Upper lobe of left lung (tissue), 6 donors: ENCODE results near the gene RAB21. TPM values are rescaled to one million over a fixed set of nuclear protein-coding genes. Genes with fewer than 3 reads are reported as not detected.
"Not testable (repeated sequence)": the region's sequence is repeated elsewhere in the genome, so short reads cannot be mapped to it uniquely, and the experiment has no call there.

ENCODE experiments used
- ATAC-seq, 2 donors: fragments of 200-7000 bp; cut with Tn5 transposase; one replicate each; pipeline ENCODE4 v1.9.1; 2022; ENCODE audit warnings: mild to moderate bottlenecking in 2 of 2, moderate library complexity in 2 of 2; ENCODE audit not compliant: low FRiP score in 2 of 2
- DNase-seq, 2 donors: peaks; one replicate each; pipeline ENCODE4 v3.0.0-alpha.2; 2019 to 2020
- H3K27ac ChIP-seq, 4 donors: fragments of 200-600 bp; sonication (generic); one replicate each; pipeline ENCODE4 v1.5.1; 2016 to 2019
- H3K27me3 ChIP-seq, 4 donors: fragments of 200-600 bp; sonication (generic); one replicate each; pipeline ENCODE4 v1.5.1; 2017 to 2019
- H3K36me3 ChIP-seq, 4 donors: fragments of 200-600 bp; sonication (generic); one replicate each; pipeline ENCODE4 v1.5.1; 2016 to 2019
- H3K4me1 ChIP-seq, 4 donors: fragments of 200-600 bp; sonication (generic); one replicate each; pipeline ENCODE4 v1.5.1; 2018 to 2019
- H3K4me3 ChIP-seq, 4 donors: fragments of 200-600 bp; sonication (generic); one replicate each; pipeline ENCODE4 v1.5.1; 2017 to 2019; ENCODE audit warnings: mild to moderate bottlenecking in 2 of 4, moderate library complexity in 1 of 4
- H3K9me3 ChIP-seq, 4 donors: fragments of 200-600 bp; sonication (generic); one replicate each; pipeline ENCODE4 v1.5.1; 2018 to 2019
- EP300 ChIP-seq, 4 donors: sonication (generic); formaldehyde crosslinking; IDR thresholded peaks; one replicate each; pipeline ENCODE4 v1.5.1; 2017; ENCODE audit warnings: antibody characterized with exemption in 4 of 4, control low read depth in 2 of 4
- POLR2A ChIP-seq, 4 donors: fragments of 450-650 bp; IDR thresholded peaks; one replicate each; pipeline ENCODE4 v1.5.1; 2016 to 2017; ENCODE audit warnings: antibody characterized with exemption in 4 of 4, mild to moderate bottlenecking in 2 of 4
- POLR2AphosphoS5 ChIP-seq, 2 donors: sonication (generic); formaldehyde crosslinking; IDR thresholded peaks; one replicate each; pipeline ENCODE4 v1.5.1; 2017; ENCODE audit warnings: antibody characterized with exemption in 2 of 2
- WGBS, 2 donors: methylation state at CpG; one replicate each; pipeline ENCODE4 v1.1.5; 2017 to 2018; 5-methylcytosine and 5-hydroxymethylcytosine counted together
- total RNA-seq, 6 donors: library from RNA; depleted of rRNA in 4 of 6; stranded (reverse); fragments of >200 nt in 4 of 6; gene quantifications; one replicate each; pipeline versions ENCODE4 v1.1.0 to v1.2.1, GENCODE V29; 2016 to 2021
- TF ChIP-seq, protein P1 (sequence below), 6 experiments: fragments of 450-650 bp in 4 of 6; fragments of 200-600 bp in 2 of 6; sonication (generic) in 2 of 6; IDR thresholded peaks; one replicate each; pipeline ENCODE4 v1.5.1; 2016 to 2019; ENCODE audit warnings: antibody characterized with exemption in 6 of 6
- donor health status: DM: no; HTN: no; CAD: no; lungs with moderate emphysema.
- donor health status: DM: no; HTN: yes; CAD: no; lungs with severe emphysema.

Gene RAB21
- total RNA-seq, 6 donors from 2014 or later = 9.4 to 78.7 (median 46.1) TPM

DNA sequence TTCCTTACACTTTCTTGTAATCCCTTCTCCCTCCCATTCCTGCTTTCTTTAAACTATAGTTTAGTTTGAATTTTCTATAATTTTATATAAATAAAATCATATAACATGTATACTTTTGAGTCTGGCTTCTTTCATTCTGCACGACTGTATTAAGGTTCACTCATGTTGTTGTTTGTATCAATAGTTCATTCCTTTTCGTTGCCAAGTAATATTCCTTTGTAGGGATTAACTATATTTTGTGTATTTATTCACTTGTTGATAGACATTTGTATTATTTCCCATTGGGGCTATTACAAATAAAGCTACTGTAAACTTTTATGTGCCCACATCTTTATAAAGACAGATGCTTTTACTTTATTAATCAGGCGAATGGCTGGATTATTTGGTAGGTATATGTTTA lies 45.5 kb downstream of the RAB21 start:
- no peak for ATAC-seq
- Histone ChIP-seq H3K4me1 (peaks cover 0 to 9% (median 0%) of the 10 kb centered on the region in 4 donors), H3K27me3 (no peaks in the 10 kb centered on the region), H3K27ac (no peak overlapping the region), H3K4me3 (no peak overlapping the region), H3K36me3 (no peaks in the 10 kb centered on the region), H3K9me3 (no peaks in the 10 kb centered on the region)
- 90 to 97% methylated on average over 3 of the region's 3 CpGs for WGBS, 2 donors
- no peak for TF ChIP-seq POLR2A (IDR thresholded peaks at IDR 0.05)
- TF ChIP-seq EP300 (IDR thresholded peaks at IDR 0.05) = no peak
- DNase-seq = no peak

DNA sequence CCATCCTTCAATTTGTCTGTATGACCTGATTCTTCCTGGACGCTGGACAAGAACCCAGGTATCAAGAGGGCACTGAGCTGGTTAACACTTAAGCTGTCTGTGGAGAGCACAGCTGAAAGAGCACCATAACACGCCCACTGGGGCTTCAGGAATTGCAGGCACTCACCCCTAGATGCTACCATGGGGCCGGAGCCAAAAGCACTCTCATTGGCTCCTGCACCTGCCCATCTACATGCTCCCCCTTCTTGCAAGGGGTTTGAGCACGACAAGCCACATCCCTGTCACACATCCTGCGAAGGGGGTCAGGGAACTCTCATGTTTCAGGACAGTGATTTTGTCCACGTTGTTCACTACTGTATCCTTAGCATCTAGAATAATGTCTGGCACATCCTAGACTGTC lies 49.8 kb downstream of the RAB21 start:
- 61 to 72% methylated on average over 6 of the region's 6 CpGs for WGBS, 2 donors
- no peak for ATAC-seq

DNA sequence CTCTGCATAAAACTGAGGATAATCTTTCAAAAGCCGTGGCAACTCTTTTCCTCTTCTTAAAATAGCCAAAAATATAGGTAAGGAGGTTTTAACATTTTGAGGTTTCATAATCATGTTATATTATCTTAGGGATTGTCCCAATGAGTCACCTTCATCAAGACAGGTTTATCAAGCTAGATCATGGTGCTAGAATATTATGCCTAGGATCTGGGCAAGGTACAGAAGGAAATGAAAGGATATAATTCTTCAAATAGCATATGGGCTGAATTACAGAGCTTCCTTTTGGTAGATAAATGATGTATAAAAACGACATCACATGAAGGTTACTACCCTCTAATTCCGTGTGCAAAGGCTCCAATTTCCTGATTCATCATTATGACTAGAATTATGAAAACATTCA lies 56.3 kb downstream of the RAB21 start:
- WGBS, 2 donors = 64 to 68% methylated on average over 3 of the region's 3 CpGs
- no peak for ATAC-seq

More for the DNA sequence above, 49.8 kb downstream of the RAB21 start:
- Histone ChIP-seq H3K4me1 (no peaks in the 10 kb centered on the region), H3K27me3 (no peaks in the 10 kb centered on the region), H3K27ac (no peak overlapping the region), H3K36me3 (no peaks in the 10 kb centered on the region), H3K4me3 (no peak overlapping the region), H3K9me3 (no peaks in the 10 kb centered on the region)
- no peak for DNase-seq
- TF ChIP-seq POLR2A (IDR thresholded peaks at IDR 0.05) (no peak), EP300 (IDR thresholded peaks at IDR 0.05) (no peak), POLR2AphosphoS5 (IDR thresholded peaks at IDR 0.05) (no peak)
- TF ChIP-seq, protein P1, sequence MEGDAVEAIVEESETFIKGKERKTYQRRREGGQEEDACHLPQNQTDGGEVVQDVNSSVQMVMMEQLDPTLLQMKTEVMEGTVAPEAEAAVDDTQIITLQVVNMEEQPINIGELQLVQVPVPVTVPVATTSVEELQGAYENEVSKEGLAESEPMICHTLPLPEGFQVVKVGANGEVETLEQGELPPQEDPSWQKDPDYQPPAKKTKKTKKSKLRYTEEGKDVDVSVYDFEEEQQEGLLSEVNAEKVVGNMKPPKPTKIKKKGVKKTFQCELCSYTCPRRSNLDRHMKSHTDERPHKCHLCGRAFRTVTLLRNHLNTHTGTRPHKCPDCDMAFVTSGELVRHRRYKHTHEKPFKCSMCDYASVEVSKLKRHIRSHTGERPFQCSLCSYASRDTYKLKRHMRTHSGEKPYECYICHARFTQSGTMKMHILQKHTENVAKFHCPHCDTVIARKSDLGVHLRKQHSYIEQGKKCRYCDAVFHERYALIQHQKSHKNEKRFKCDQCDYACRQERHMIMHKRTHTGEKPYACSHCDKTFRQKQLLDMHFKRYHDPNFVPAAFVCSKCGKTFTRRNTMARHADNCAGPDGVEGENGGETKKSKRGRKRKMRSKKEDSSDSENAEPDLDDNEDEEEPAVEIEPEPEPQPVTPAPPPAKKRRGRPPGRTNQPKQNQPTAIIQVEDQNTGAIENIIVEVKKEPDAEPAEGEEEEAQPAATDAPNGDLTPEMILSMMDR (IDR thresholded peaks at IDR 0.05) = no peak

DNA sequence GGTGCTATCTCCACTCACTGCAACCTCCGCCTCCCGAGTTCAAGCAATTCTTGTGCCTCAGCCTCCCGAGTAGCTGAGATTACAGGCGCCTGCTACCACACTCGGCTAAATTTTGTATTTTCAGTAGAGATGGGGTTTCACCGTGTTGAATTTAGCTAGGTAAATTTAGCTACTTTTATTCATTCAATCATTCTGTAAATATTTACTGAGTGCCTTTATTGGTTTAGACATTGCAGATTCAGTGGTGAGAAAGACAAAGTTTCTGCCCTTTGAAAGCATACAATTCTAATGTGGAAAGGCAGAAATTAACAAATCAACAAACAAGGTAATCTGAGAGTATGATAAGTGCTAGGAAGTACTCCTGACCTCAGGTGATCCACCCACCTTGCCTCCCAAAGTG lies 60.6 kb downstream of the RAB21 start:
- DNase-seq, H3K9me3 ChIP-seq, H3K27ac ChIP-seq, H3K27me3 ChIP-seq, H3K36me3 ChIP-seq, ATAC-seq, H3K4me3 ChIP-seq, H3K4me1 ChIP-seq: not testable (repeated sequence)
- 65 to 83% methylated on average over 6 of the region's 6 CpGs for WGBS, 2 donors

More for the DNA sequence above, 56.3 kb downstream of the RAB21 start:
- DNase-seq = no peak
- no peaks in the 10 kb centered on the region for H3K9me3 ChIP-seq
- TF ChIP-seq EP300 (IDR thresholded peaks at IDR 0.05) = no peak
- TF ChIP-seq, protein P1 (IDR thresholded peaks at IDR 0.05) = no peak
- no peak for TF ChIP-seq POLR2AphosphoS5 (IDR thresholded peaks at IDR 0.05)
- no peak for TF ChIP-seq POLR2A (IDR thresholded peaks at IDR 0.05)
- no peak overlapping the region for H3K4me3 ChIP-seq
- H3K27me3 ChIP-seq = no peaks in the 10 kb centered on the region
- no peaks in the 10 kb centered on the region for H3K36me3 ChIP-seq
- H3K4me1 ChIP-seq = no peaks in the 10 kb centered on the region
- no peak overlapping the region for H3K27ac ChIP-seq

DNA sequence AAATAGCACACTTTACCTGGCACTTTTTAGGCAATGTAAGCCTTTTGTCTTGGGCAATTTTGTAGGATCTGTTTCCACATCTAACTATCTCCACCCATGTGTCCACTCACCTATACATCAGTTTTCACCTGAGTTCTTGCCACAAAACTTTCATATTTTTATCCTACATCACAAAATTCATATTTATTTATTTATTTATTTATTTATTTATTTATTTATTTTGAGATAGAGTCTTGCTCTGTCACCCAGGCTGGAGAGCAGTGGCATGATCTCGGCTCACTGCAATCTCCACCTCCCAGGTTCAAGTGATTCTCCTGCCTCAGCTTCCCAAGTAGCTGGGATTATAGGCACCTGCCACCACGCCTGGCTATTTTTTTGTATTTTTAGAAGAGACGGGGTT lies 67.4 kb downstream of the RAB21 start:
- ATAC-seq, H3K36me3 ChIP-seq, H3K27me3 ChIP-seq, H3K4me3 ChIP-seq, DNase-seq, H3K9me3 ChIP-seq, H3K27ac ChIP-seq, H3K4me1 ChIP-seq: not testable (repeated sequence)
- 87 to 95% methylated on average over 3 of the region's 3 CpGs for WGBS, 2 donors

DNA sequence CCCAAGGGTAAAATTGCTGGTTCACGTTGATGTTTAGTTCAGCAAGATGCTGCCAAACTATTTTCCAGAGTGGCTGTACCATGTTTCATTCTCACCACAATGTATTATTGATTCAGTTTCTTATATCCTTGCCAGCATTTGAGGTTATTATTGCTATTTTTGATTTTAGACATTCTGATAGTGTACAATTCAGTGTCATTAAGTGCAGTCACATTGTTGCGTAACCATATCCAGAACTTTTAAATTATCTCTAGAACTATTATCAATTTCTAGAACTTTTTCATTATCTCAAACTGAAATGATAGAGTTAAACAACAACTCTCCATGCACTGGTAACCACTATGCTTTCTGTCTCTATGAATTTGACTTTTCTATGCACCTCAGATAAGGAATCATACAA lies 74.2 kb downstream of the RAB21 start:
- no peak for ATAC-seq
- H3K9me3 ChIP-seq = no peaks in the 10 kb centered on the region

More for the DNA sequence above, 74.2 kb downstream of the RAB21 start:
- no peak overlapping the region for H3K27ac ChIP-seq
- no peak for DNase-seq
- no peak for TF ChIP-seq POLR2A (IDR thresholded peaks at IDR 0.05)
- TF ChIP-seq, protein P1 (IDR thresholded peaks at IDR 0.05) = no peak
- TF ChIP-seq POLR2AphosphoS5 (IDR thresholded peaks at IDR 0.05) = no peak
- TF ChIP-seq EP300 (IDR thresholded peaks at IDR 0.05) = no peak
- H3K4me1 ChIP-seq = no peaks in the 10 kb centered on the region
- H3K36me3 ChIP-seq = no peaks in the 10 kb centered on the region
- no peak overlapping the region for H3K4me3 ChIP-seq
- 90 to 94% methylated on average over 2 of the region's 2 CpGs for WGBS, 2 donors
- H3K27me3 ChIP-seq = no peaks in the 10 kb centered on the region
